CD4-positive, alpha-beta memory T cell (primary cell): Measurements from ENCODE around the gene GAB2. TPM values are rescaled to one million over a fixed set of nuclear protein-coding genes. Genes with fewer than 3 reads are reported as not detected.
A peak's percentile ranks its signal among the peaks of the same experiment; 100 is the strongest.

Source experiments
- CTCF ChIA-PET: fragments of 350-600 bp; sonication (Branson Sonifier 250); formaldehyde crosslinking; loops from one replicate; lab custom pipeline; 2021; ENCODE audit warnings: inconsistent platforms; ENCODE audit not compliant: partially characterized antibody; lab: Charles Lee
- POLR2A ChIA-PET: fragments of 350-600 bp; sonication (Branson Sonifier 250); formaldehyde crosslinking; loops from one replicate; lab custom pipeline; 2021; ENCODE audit not compliant: partially characterized antibody; lab: Charles Lee
- DNase-seq, 5 donors: peaks; one replicate each; pipeline versions ENCODE4 v3.0.0 to v3.0.0-alpha.2; 2020 to 2022; ENCODE audit warnings: mixed read lengths in 1 of 5
- H3K27ac ChIP-seq: one replicate; pipeline ENCODE4 v1.7.0; 2013; ENCODE audit warnings: low read depth, low read length
- H3K27me3 ChIP-seq: 2 replicates; pipeline ENCODE4 v1.7.0; 2013; ENCODE audit warnings: mild to moderate bottlenecking, low read length, moderate library complexity; ENCODE audit not compliant: insufficient read depth
- H3K36me3 ChIP-seq: 2 replicates; pipeline ENCODE4 v1.7.0; 2013; ENCODE audit warnings: mild to moderate bottlenecking, low read length, moderate library complexity; ENCODE audit not compliant: insufficient read depth
- H3K4me1 ChIP-seq: 2 replicates; pipeline ENCODE4 v1.7.0; 2013; ENCODE audit warnings: mild to moderate bottlenecking, low read length, moderate library complexity; ENCODE audit not compliant: insufficient read depth
- H3K4me3 ChIP-seq, 2 donors: one replicate each; pipeline ENCODE4 v1.7.0; 2013; ENCODE audit warnings: low read length in 2 of 2, mild to moderate bottlenecking in 1 of 2
- H3K9me3 ChIP-seq, 2 donors: one replicate each; pipeline ENCODE4 v1.7.0; 2013; ENCODE audit warnings: low read length in 2 of 2, control low read depth in 1 of 2; ENCODE audit not compliant: control insufficient read depth in 1 of 2
- H3K27ac Mint-ChIP-seq, 7 donors: one replicate each; pipeline ENCODE4 v1.8.0; 2020 to 2021; ENCODE audit warnings: mixed read lengths in 7 of 7, mild to moderate bottlenecking in 6 of 7, inconsistent platforms in 3 of 7, moderate library complexity in 3 of 7
- H3K27me3 Mint-ChIP-seq, 2 donors: one replicate each; pipeline ENCODE4 v1.8.0; 2020 to 2021; ENCODE audit warnings: mixed read lengths in 2 of 2
- H3K36me3 Mint-ChIP-seq, 2 donors: one replicate each; pipeline ENCODE4 v1.8.0; 2020 to 2021; ENCODE audit warnings: mixed read lengths in 2 of 2, inconsistent platforms in 1 of 2, mild to moderate bottlenecking in 1 of 2
- H3K4me1 Mint-ChIP-seq, 4 donors: one replicate each; pipeline ENCODE4 v1.8.0; 2020 to 2021; ENCODE audit warnings: mixed read lengths in 4 of 4, mild to moderate bottlenecking in 1 of 4
- H3K4me3 Mint-ChIP-seq, 8 donors: one replicate each; pipeline ENCODE4 v1.8.0; 2020 to 2021; ENCODE audit warnings: mixed read lengths in 8 of 8, mild to moderate bottlenecking in 7 of 8, moderate library complexity in 6 of 8, inconsistent platforms in 3 of 8
- H3K9me3 Mint-ChIP-seq, 8 donors: one replicate each; pipeline ENCODE4 v1.8.0; 2020 to 2021; ENCODE audit warnings: mixed read lengths in 8 of 8, mild to moderate bottlenecking in 5 of 8, inconsistent platforms in 3 of 8, moderate library complexity in 1 of 8
- intact Hi-C: fragments of 100-400 bp; cut with micrococcal nuclease; formaldehyde crosslinking; loops from one replicate; pipeline ENCODE4 v1.15.1; 2023
- polyA plus RNA-seq, 2 donors: library from polyadenylated mRNA; unstranded; fragments of 300-500 nt; fragmentation: Illumina TruSeq; gene quantifications; one replicate each; pipeline ENCODE4 v1.2.3, GENCODE V29; 2021
- total RNA-seq, 2 experiments: library from RNA; stranded (reverse); gene quantifications; one replicate each; pipeline ENCODE4 v1.2.3, GENCODE V29; 2021

Gene GAB2
- total and polyA plus RNA-seq, 4 experiments from 2014 or later, result 0.05 to 6.7 (median 3.1) TPM

DNA sequence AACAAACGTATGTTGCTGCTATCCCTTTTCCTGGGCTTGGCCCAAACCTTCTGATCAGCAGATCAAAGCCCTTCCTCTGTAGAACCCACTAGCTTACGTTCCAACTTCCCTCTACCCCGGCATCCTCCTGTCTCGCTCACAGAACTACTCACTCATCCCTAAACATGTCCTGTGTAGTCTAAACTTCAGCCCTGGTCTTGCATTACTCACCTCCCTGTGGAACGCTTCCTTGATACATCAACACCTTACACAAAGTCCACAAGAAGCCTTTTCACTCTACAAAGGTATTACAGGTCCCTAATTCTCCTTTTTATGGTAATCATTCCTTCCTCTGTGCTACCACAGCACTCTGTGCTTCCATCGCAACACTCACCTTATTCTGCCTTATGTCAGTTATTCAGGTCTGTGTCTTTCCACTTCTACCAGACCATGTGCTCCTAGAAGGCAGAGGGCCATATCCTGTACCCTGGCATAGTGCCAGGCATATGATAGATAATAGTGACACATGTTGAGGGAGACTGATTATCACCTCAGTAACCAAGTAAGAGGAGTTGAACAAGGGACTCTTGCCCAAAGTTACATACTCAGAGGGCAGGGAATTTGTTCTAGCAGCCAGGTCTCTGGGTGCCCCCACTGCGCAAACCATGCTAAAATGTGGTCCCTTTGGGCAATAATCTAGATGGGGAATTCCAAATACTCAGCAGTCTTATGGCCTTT is 187.3 kb downstream of the GAB2 start:
- Mint-ChIP-seq H3K27ac (peak overlapping the region in 1 of 7 donors; percentile 1), H3K4me3 (no peak overlapping the region)
- CTCF ChIA-PET, result no interaction called here

DNA sequence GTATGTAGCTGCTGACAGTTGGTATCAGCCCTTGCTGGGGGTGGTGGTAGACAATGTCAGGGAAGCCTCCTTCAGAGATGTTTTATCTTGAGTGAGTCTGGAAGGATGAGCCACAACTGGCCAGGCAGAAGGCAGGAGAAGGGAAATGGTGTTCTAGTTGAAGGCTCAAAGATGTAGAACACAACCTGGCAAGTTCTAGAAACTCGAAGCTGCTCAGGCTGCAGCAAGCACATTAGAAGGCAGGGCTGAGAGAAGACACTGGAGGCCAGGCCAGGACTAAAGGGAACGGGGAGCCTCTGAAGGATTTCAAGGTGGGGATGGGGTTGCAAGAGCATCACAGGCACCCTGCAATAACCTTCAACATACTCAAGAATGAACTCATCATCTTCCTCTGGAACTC is 188.5 kb downstream of the GAB2 start:
- no peaks in the 10 kb centered on the region for H3K9me3 Mint-ChIP-seq
- H3K4me3 ChIP-seq, result no peak overlapping the region
- CTCF ChIA-PET, result interaction anchor here (1.1 to 4.7 kb wide), 6 partner anchors 11 to 339 kb away, joined by 3 to 37 read pairs (median 4); no protein-coding TSS in a partner anchor
- H3K4me1 Mint-ChIP-seq, result peaks cover 3 to 8% (median 5%) of the 10 kb centered on the region in 4 donors
- intact Hi-C loops, result no loop called here
- DNase-seq, result no peak
- H3K27me3 ChIP-seq, result no peaks in the 10 kb centered on the region
- no peaks in the 10 kb centered on the region for H3K4me1 ChIP-seq
- no peaks in the 10 kb centered on the region for H3K9me3 ChIP-seq
- H3K27ac Mint-ChIP-seq, result no peak overlapping the region
- H3K27ac ChIP-seq, result no peak overlapping the region
- H3K36me3 ChIP-seq, result no peaks in the 10 kb centered on the region
- POLR2A ChIA-PET, result interaction anchor here (1.1 kb wide), 1 partner anchor 189 kb away, joined by 3 read pairs; the partner anchor contains the start of gene GAB2
- no peaks in the 10 kb centered on the region for H3K27me3 Mint-ChIP-seq
- H3K36me3 Mint-ChIP-seq, result peaks cover 9 to 10% of the 10 kb centered on the region in 2 donors
- no peak overlapping the region for H3K4me3 Mint-ChIP-seq

More for the DNA sequence above, 187.3 kb downstream of the GAB2 start:
- Mint-ChIP-seq H3K36me3 (peaks cover under 1 to 4% of the 10 kb centered on the region in 2 donors), H3K27me3 (no peaks in the 10 kb centered on the region), H3K9me3 (no peaks in the 10 kb centered on the region), H3K4me1 (peaks cover 3 to 8% (median 5%) of the 10 kb centered on the region in 4 donors)
- intact Hi-C loops, result no loop called here
- Histone ChIP-seq H3K27me3 (no peaks in the 10 kb centered on the region), H3K27ac (no peak overlapping the region), H3K36me3 (no peaks in the 10 kb centered on the region), H3K9me3 (no peaks in the 10 kb centered on the region), H3K4me3 (no peak overlapping the region), H3K4me1 (no peaks in the 10 kb centered on the region)
- DNase-seq, result no peak
- POLR2A ChIA-PET, result no interaction called here

DNA sequence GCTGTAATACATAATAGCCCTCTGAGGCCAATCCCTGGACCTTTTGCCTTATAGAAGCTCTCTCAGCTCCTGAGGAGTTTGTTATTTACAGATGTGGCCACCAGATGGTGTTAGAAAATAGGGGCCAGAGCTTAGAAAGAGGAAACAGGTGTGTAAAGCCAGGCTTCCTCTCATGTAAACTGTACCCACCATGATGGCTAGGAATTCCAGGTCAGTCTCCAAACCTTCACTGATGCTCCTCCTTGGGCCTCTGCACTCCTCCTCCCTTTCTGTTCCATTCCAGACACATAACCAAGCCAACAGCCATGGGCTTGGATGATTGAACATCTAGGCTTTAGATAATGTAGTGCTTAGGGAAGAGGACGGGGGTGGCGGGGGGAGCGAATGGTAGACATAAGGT is 189.2 kb downstream of the GAB2 start:
- H3K9me3 Mint-ChIP-seq, result no peaks in the 10 kb centered on the region
- no peaks in the 10 kb centered on the region for H3K27me3 Mint-ChIP-seq
- DNase-seq, result peak in 3 of 5 donors; percentile 9 to 32 (median 13)
- H3K36me3 Mint-ChIP-seq, result peaks cover 10 to 11% of the 10 kb centered on the region in 2 donors
- no peaks in the 10 kb centered on the region for H3K27me3 ChIP-seq
- ChIA-PET POLR2A (interaction anchor here (0.7 to 1.1 kb wide), 3 partner anchors 26 to 336 kb away, joined by 3 to 4 read pairs (median 3); partner anchors contain the start of gene GAB2), CTCF (interaction anchor here (1.1 to 4.7 kb wide), 8 partner anchors 12 to 339 kb away, joined by 3 to 37 read pairs (median 4); no protein-coding TSS in a partner anchor)
- peaks cover 5 to 8% (median 6%) of the 10 kb centered on the region in 4 donors for H3K4me1 Mint-ChIP-seq
- no peaks in the 10 kb centered on the region for H3K9me3 ChIP-seq
- H3K27ac Mint-ChIP-seq, result no peak overlapping the region
- H3K4me1 ChIP-seq, result no peaks in the 10 kb centered on the region
- no peak overlapping the region for H3K4me3 ChIP-seq
- no peaks in the 10 kb centered on the region for H3K36me3 ChIP-seq
- no peak overlapping the region for H3K4me3 Mint-ChIP-seq
- no peak overlapping the region for H3K27ac ChIP-seq
- intact Hi-C loops, result loop anchor here (1.0 kb wide), 1 partner anchor 336 kb away; no protein-coding TSS in a partner anchor

DNA sequence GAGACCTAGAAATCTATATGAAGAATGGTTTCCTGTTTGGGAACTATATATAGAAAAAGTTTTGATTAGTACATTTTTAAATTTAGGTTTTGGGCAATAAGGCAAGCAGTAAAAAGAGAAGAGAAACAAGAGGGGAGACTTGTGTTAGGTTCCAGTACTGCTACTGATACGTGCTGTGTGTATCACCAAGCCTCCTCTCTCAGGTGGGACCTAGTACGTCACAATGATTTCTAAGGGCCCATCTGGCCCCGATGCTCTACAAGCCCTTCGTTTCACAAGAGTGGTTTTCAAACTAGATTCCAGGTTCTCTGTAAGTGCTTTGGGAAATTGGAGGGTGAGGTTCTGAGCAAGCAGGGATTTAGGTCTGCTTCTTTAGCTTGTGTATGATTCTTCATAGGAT is 189.7 kb downstream of the GAB2 start:
- H3K4me3 Mint-ChIP-seq, result no peak overlapping the region
- Histone ChIP-seq H3K27me3 (no peaks in the 10 kb centered on the region), H3K4me3 (no peak overlapping the region), H3K9me3 (no peaks in the 10 kb centered on the region), H3K4me1 (no peaks in the 10 kb centered on the region), H3K27ac (no peak overlapping the region), H3K36me3 (peaks cover 5% of the 10 kb centered on the region)
- no peak for DNase-seq
- H3K27me3 Mint-ChIP-seq, result no peaks in the 10 kb centered on the region
- H3K9me3 Mint-ChIP-seq, result no peaks in the 10 kb centered on the region
- intact Hi-C loops, result loop anchor here (1.0 kb wide), 1 partner anchor 336 kb away; no protein-coding TSS in a partner anchor
- POLR2A ChIA-PET, result interaction anchor here (0.7 to 1.1 kb wide), 3 partner anchors 25 to 337 kb away, joined by 3 to 4 read pairs (median 3); partner anchors contain the start of gene GAB2
- H3K4me1 Mint-ChIP-seq, result peaks cover 5 to 8% (median 6%) of the 10 kb centered on the region in 4 donors
- peaks cover 10 to 15% of the 10 kb centered on the region in 2 donors for H3K36me3 Mint-ChIP-seq
- H3K27ac Mint-ChIP-seq, result no peak overlapping the region
- CTCF ChIA-PET, result interaction anchor here (1.2 to 4.7 kb wide), 7 partner anchors 11 to 340 kb away, joined by 3 to 37 read pairs (median 4); no protein-coding TSS in a partner anchor

DNA sequence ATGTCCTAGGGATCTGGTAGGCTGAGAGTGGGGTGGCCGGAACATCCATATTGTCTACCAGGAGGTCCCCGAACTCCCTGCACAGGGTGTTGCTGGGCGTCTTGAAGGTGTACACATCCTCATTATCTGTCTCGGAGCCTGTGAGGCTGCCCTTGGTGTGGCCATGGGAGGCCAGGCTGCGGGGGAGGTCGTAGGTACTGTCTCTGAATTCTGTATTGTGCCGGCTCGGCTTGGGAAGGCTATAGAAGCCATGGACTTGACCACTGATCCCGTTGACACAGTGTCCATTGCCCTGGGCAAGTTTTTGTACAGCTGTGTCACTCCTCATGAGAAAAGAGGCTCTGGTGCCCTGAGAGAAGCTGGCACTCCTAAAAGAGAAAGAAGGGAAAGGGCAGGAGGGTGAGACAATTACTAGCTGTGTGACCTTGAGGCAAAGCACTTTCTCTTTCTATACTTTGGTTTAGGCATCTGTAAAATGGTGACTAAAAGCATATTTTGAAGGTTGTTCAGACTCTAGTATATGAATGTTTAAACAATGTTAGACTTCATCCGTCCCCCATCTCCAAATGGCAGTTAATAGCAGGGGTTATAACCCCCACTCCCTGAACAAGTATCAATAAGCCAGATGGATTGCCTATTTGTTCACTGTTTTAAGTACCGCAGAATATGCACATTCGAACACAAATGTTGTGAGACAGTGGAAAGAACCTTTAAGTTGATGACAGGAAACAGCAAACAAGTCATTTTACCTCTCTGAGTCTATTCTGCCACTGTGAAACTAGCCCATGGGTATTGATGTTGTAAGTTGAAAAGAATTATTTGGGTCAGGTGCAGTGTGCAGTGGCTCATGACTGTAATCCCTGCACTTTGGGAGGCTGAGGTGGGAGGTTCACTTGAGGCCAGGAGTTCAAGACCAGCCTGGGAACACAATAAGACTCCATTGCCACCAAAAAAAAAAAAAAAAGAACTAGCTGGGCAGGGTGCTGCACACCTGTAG is 190.6 kb downstream of the GAB2 start:
- H3K4me1 ChIP-seq, result no peaks in the 10 kb centered on the region
- no peak for DNase-seq
- no peak overlapping the region for H3K27ac Mint-ChIP-seq
- no peaks in the 10 kb centered on the region for H3K27me3 ChIP-seq
- ChIA-PET POLR2A (no interaction called here), CTCF (interaction anchor here (1.3 to 4.7 kb wide), 2 partner anchors 25 to 338 kb away, joined by 3 to 37 read pairs; no protein-coding TSS in a partner anchor)
- H3K27ac ChIP-seq, result no peak overlapping the region
- no peak overlapping the region for H3K4me3 ChIP-seq
- H3K36me3 ChIP-seq, result peaks cover 5% of the 10 kb centered on the region
- intact Hi-C loops, result no loop called here
- no peak overlapping the region for H3K4me3 Mint-ChIP-seq
- H3K27me3 Mint-ChIP-seq, result no peaks in the 10 kb centered on the region
- H3K9me3 Mint-ChIP-seq, result no peaks in the 10 kb centered on the region
- peaks cover 5 to 8% (median 6%) of the 10 kb centered on the region in 4 donors for H3K4me1 Mint-ChIP-seq
- no peaks in the 10 kb centered on the region for H3K9me3 ChIP-seq
- H3K36me3 Mint-ChIP-seq, result peaks cover 10 to 15% of the 10 kb centered on the region in 2 donors

DNA sequence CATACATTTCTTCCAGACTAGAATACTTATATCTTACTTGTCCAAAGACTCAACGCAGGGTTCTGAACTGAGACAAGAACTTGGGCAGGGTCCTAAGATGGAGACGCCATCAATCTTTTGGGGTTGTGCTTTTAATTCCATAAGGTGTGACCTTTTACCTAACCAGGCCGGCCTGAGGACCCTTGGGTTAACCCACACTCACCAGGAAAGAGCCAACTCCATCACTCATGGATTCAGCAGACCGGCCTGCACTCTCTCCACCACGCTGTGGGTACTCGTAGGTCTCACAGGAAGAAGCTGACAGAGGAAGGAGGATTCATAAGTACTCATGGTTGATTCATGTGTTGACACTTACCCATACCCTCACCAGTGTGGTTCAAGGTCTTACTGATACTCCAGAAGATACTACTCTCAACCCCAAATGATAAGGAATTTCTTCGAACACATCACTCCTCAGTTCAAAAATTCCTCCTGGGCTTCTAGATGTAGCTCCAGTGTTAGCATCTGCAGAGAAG is 192.7 kb downstream of the GAB2 start:
- ChIA-PET POLR2A (no interaction called here), CTCF (interaction anchor here (0.7 to 4.7 kb wide), 2 partner anchors 340 kb away, joined by 3 to 37 read pairs; no protein-coding TSS in a partner anchor)
- no peak for DNase-seq
- no peak overlapping the region for H3K4me3 ChIP-seq
- H3K4me1 ChIP-seq, result no peaks in the 10 kb centered on the region
- H3K9me3 Mint-ChIP-seq, result no peaks in the 10 kb centered on the region
- H3K27ac ChIP-seq, result no peak overlapping the region
- peaks cover 10 to 26% of the 10 kb centered on the region in 2 donors for H3K36me3 Mint-ChIP-seq
- H3K4me1 Mint-ChIP-seq, result peaks cover 0 to 7% (median 3%) of the 10 kb centered on the region in 4 donors
- no peak overlapping the region for H3K4me3 Mint-ChIP-seq
- no peak overlapping the region for H3K27ac Mint-ChIP-seq
- peaks cover 12% of the 10 kb centered on the region for H3K36me3 ChIP-seq
- H3K27me3 Mint-ChIP-seq, result no peaks in the 10 kb centered on the region
- no peaks in the 10 kb centered on the region for H3K9me3 ChIP-seq
- no peaks in the 10 kb centered on the region for H3K27me3 ChIP-seq
- intact Hi-C loops, result no loop called here
